Hepatic stellate cell (primary cell): ENCODE measurements around the gene EBF3.

Experiments
- DNase-seq: peaks from one replicate; pipeline ENCODE4 v3.0.0; 2011; ENCODE audit warnings: low spot score

The EBF3 gene

GRCh38 chr10:129958629-129959543, 5.2 kb downstream of the EBF3 start:
- no peak for DNase-seq

DNA sequence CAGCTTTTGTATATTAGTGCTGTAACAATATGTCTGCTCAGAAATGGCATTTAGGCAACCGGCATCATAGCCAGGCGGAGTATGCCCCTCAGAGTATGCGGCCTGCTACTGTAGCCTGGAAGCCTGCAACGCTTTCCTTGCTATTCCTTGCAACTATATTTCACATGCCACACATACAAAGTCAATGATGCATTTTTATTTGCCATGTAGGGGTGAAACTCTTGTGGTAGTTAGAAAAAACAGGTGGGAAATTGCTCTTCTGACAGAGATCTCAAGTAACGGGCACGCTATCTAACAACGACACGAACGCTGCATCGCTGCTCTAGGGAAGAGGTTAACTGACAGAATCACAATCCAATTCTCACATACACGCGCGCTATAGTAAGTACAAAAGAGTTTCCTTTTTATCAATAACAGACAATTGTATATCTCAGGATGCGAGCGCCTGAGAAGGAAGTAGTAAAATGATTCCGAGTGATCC, 5.9 kb downstream of the EBF3 start:
- DNase-seq, result no peak

GRCh38 chr10:129956876-129957673, 7.0 kb downstream of the EBF3 start:
- no peak for DNase-seq

GRCh38 chr10:129956286-129956670, 7.8 kb downstream of the EBF3 start:
- no peak for DNase-seq

- no peak for DNase-seq
Observed at GRCh38 chr10:129955601-129956285, 8.3 kb downstream of the EBF3 start.

GRCh38 chr10:129954492-129955315, 9.4 kb downstream of the EBF3 start:
- DNase-seq, result no peak

DNA sequence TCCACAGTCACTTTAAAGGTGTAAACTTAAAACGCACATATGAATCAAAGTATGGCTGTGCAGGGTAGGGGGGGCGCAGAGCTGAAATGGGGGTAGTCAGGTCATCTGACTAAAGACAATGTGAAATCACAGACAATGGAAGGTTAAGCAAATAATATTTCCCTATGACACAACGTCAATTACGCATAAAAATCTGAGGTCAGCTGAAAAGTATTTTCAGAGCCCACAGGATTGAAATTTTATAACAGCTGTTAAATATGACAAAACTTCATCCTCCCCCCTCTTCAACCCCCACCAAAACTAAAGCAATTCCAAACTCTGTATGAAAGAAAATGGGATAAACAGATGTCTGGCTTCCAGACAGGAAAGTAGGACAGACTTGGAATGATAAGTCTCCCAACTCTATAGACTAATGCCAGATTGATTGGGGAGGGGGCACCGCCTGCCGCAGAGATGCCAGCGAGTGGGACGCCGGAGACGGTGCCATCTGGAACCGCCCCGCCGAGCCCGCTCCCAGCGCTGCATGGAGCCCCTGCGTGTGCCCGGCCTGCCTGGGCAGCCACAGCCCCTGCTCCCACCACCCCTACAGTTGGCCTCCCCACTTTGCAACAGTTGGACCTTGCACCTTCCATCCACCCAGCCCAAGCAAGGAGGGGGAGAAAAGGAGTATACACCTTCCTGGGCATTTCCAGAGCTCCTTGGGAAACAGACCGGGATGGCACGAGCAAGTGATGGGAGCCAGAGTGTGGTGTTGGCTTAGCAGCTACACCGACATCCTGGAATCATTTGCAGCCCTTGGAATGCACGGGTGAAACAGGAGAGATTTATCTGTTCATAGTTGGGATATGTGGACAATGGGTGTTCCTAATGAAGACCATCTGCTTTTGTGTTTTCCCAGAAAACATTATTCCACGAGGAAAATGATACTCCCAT, 10.7 kb downstream of the EBF3 start:
- peak; percentile 78 for DNase-seq

- DNase-seq, result no peak
Observed at GRCh38 chr10:129952378-129953118, 11.5 kb downstream of the EBF3 start.

GRCh38 chr10:129951970-129952265, 12.2 kb downstream of the EBF3 start:
- no peak for DNase-seq

- DNase-seq, result no peak
Observed at GRCh38 chr10:129951101-129951969, 12.7 kb downstream of the EBF3 start.

GRCh38 chr10:129950676-129951075, 13.4 kb downstream of the EBF3 start:
- DNase-seq, result peak; percentile 43

- DNase-seq, result peak; percentile 68
Observed at GRCh38 chr10:129949891-129950291, 14.2 kb downstream of the EBF3 start.

DNA sequence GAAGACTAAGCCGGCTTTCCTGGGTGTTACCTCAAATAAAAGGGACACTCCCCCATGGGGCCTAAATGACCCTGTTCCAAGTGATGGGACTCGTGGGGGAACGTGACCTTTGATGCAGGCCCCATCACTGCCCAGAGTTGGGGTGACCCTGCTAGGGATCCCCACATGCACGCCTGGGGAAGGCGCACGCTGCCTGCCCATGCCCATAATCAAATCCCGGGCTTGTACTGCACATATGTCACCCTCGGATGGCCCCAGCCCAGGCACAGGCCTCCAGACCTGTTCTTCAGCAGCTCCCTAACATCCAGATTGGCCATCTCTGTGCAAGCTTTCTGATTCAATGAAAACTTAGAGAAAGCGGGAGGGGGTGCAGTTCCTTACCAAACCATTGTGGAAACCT, 14.7 kb downstream of the EBF3 start:
- DNase-seq, result no peak

DNA sequence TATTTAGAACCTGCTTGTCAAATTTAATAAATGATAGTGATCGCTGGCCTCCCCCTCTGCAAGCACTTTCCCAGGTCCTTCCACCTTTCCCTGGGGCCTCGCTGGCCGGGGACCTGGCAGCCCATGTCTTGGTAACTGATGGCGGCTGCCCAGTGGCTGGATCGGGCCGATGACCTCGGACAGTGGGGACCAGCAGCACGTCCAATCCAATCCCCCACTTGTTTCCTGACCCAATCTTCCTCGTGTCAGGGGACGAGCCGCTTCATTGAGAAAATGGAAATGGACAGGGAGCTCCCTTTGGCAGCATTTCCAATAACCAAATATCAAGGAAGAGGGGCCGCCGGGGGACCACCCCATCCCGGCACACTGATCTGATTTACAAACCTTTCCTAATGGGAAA, 17.2 kb downstream of the EBF3 start:
- no peak for DNase-seq

GRCh38 chr10:129945941-129946760, 17.9 kb downstream of the EBF3 start:
- peak; percentile 72 for DNase-seq

GRCh38 chr10:129945526-129945925, 18.5 kb downstream of the EBF3 start:
- DNase-seq, result no peak

- DNase-seq, result no peak
Observed at GRCh38 chr10:129945064-129945463, 19.0 kb downstream of the EBF3 start.

DNA sequence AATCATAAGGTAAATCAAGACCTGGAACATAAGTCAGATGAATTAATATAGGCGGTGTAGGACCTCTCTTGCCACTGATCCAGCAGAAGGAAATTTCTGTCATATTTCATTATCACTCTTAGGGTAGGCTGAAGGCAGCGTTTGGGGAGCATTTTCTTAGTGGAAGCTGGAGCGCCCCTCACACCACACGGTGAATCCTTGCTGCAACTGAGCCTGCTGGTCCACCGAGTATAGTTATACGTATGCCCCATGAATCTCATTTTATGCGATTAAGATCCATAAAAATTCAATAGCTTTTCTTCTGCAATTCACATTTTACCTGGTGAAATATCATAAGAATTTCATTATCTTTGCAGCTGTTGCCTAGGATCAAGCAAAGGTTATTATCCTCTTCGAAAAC, 19.6 kb downstream of the EBF3 start:
- DNase-seq, result no peak
